Activated CD8-positive, alpha-beta memory T cell treated with anti-CD3 and anti-CD28 coated beads, Interleukin-2, amount 50 U/mL, for 48 hours (primary cell): ENCODE measurements around the gene IGF1R.

Experiments
- DNase-seq: peaks from one replicate; pipeline ENCODE4 v3.0.0-alpha.2; 2020

IGF1R gene

DNA sequence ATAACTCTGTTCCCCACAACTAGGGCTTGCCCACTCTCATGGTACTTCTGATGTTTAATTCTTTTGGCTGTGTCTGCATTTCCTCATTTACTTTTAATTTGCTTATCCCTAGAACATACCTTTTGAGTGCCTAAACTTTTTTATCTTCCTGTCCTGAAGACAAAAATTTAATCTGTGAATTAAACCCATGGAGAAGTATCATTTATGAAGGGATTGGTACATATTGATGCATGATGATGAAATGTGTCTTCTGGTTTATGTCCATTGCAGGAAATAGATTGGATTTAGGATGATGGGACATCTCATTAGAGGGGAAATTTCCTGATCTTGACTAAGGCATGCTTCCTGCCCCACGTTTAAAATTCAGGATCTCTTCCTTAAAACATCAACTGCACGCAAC lies 249.8 kb downstream of the IGF1R start:
- DNase-seq, result no peak

- no peak for DNase-seq
These were observed 251.1 kb downstream of the IGF1R start for GRCh38 chr15:98899272-98900021.

- no peak for DNase-seq
These were observed 252.0 kb downstream of the IGF1R start for GRCh38 chr15:98900356-98900755.

DNA sequence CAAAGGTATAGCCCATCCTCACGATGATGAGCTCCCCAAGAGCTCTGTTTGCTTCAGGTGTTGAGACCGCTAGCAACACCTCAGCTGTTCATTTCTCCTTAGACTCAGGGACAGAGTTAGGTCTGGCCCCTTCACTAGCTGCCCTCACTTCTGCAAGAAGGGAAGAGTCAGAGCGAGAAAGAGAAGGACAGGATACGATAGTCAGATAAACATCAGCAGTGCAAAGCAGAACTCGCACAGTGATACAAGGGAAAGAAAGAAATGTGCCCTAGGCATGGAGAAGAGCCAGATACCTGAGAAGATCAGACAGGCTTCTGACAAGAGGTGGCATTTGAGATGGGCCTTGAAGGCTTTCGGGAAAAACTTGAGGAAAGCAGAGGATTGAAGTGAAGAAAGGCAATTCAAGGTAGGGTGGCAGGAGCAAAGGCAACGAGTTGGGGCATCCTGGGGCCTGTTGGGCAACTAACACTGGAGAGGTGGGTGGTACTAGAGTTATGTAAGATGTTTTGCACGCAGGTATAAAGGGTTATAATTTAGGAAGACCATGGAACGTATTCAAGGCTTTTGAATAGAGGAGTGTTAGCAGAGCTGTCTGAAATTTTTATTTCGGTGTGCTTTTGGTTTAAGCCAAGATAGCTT lies 253.2 kb downstream of the IGF1R start:
- no peak for DNase-seq

DNA sequence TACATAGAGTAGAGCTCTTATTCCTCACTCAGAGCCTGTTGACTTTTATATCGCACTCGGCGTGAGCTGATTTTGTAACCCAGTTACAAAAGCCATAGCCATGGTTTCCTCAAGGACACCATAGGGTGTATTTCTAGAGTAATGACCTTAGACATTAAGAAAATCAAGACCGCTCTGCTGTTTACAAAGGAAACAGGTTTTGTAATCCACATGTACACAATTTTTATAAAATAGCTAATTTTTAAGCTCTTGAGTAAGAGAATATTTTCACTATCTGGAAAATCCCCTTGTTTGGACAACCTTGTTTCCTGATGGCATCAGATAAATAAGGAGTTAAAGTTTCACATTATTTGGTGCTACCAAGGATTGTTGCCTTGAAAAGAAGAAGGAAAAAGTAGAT lies 254.6 kb downstream of the IGF1R start:
- DNase-seq, result no peak

- DNase-seq, result no peak
These were observed 255.2 kb downstream of the IGF1R start for GRCh38 chr15:98903377-98904018.

DNA sequence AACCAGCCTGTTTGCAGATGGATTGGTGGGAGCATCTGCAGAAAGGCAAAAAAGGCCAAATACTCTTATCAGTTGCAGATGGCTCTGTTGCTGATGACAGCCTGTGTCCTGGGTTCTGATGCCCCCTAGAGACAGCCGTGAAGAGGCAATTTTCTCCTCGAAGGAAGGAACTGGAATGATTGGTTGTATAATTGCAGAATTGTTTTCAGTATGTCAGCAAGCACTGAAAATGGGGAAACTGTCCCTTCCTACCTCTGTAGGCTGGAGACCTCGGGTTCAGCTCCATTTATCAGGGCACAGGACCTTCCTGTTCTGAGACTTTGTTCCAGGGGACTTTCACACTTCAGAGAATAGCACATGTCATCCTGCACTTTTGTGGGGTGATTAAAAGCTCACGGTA lies 256.2 kb downstream of the IGF1R start:
- no peak for DNase-seq

DNA sequence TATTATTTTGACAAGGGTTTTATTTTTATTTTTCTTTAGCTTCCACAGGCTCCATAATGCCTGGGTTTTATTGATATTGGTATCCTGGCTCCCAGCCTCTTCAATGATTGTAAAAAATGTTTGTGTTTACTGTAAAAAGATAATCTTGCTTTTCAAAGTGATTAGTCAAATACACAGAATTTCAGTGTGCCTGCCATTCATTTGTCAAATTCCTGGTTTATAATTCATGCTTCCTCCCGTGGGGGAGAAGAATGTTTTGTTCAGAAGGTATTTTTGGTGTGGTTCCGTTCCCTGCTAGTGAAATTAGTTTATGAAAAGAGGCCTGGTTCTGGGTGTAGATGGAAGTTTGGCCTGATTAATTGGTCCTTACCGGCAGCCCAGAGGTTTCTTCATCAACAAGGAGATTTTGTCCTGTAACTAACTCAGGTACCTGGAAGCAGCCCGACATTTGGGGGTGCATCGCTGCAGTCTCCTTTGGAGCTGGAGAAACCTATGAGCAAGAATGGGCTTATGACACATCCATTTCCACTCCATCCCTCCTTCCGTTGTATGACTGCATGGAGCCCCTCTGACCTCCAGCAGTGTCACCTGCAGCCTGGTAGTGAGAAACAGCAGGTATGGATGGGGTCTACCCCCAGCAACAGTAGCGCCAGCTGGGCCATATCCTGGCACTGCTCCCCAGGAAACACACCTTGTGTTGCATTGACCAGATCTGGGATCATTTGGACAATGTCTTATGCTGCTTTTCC lies 257.8 kb downstream of the IGF1R start:
- DNase-seq, result no peak

GRCh38 chr15:98906712-98907083 lies 258.4 kb downstream of the IGF1R start:
- DNase-seq, result no peak

GRCh38 chr15:98907927-98908471 lies 259.7 kb downstream of the IGF1R start:
- DNase-seq, result no peak

DNA sequence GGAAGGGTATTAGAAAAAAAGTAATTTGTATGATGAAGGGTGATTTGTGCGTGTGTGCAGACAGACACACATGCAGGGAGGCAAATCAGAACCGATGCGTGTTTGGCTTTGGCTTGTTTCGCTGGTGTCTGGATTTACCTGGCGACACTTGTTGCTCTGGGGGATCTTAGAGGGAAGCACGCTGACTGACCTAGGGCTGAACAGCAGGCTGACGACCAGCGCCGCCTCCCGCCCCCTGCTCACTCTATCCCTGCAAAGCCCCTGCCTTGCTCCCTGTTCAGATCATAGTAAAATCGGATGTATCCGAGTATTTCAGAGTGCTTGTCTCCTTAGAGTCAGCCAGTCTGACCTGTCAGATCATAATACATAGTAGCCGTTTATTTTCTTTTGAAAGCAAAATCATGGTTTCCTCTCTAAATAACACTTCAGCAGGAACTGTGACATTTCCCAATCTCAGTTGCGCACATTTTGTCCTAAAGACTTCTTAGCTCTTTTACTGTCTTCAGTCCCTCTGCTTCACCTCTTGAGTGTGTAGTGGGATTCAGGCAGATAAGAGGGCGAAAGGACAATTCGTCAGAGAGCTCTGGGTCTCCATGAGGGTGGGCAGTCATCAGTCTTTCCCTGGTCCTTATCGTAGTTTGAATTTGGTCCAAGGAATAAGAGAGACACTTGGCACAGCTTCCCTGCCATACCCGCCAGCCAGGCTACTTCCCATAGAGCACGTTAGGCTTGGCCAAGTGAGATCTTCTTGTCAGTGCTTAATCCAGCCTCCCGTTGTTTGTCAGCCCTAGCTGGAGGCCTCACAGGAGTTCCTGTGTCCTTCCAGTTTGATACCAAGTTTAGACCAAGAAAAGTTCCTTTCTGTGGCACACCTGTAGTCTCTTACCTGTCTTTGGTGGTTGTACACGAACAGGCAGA lies 261.9 kb downstream of the IGF1R start:
- DNase-seq, result no peak

DNA sequence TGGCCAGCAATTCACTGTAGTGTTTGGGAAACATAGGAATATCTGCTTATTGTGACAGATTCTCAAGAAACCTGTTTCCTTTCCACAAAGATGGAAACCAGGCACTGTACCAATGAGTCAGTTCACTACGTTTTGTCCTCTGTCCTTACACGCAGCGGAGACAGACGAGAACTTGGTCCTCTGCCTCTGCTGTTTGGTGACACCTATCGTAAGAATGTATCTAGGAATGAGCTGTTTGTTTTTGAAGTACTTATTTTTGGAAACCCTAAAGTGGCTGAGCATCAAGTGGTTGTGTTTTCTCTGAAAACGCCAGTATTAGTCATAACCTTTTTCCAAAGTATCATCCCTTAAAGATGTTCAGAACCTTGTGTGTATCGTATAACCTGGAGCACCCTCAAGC lies 266.3 kb downstream of the IGF1R start:
- no peak for DNase-seq

GRCh38 chr15:98916826-98917225 lies 268.5 kb downstream of the IGF1R start:
- no peak for DNase-seq

- DNase-seq, result no peak
These were observed 269.1 kb downstream of the IGF1R start for GRCh38 chr15:98917417-98917816.

GRCh38 chr15:98920091-98920880 lies 271.9 kb downstream of the IGF1R start:
- DNase-seq, result no peak

DNA sequence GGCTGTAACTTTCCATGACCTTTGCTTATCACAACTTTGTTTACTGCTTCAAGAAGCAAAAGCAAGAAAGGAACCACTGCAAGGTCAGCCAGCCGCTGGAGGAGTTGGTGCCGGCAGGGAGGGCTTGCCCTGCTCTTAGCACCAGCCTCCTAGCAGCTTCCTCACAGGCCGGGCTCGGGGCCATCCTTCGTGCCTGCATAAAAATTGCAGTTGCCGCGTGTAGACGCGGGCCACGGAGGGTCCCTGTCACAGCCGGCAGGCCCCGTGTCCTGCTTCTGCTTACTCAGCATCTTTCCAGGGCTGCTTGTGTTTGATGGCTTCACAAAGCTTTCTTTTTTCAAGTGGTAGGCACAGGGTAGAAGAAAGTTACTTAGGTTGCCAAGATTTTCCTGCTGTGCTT lies 274.8 kb downstream of the IGF1R start:
- no peak for DNase-seq

GRCh38 chr15:98923579-98923978 lies 275.2 kb downstream of the IGF1R start:
- no peak for DNase-seq

DNA sequence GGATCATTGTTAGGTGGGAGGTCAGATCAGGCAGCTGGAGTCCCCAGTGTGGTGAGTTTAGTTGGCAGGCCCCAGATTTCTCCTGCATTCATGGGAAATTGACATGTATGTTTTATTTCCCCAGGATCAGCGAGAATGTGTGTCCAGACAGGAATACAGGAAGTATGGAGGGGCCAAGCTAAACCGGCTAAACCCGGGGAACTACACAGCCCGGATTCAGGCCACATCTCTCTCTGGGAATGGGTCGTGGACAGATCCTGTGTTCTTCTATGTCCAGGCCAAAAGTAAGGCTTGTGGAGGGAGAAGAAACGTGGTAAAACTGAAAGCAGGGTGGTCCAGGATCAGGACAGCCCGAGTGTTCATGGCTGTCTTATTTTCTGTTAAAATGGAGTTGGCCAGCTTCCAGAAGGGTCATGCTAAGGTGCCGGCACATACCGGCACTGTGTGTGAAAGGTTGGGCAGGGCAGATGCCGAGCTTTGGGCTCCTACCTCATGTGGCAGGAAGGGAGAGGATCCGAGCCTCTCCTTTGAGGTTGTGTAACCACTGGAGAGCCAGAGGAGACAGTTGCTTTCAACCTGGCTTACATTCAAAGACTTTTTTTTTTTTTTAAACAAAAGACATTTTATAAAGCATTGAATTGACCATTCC lies 276.2 kb downstream of the IGF1R start:
- DNase-seq, result no peak

DNA sequence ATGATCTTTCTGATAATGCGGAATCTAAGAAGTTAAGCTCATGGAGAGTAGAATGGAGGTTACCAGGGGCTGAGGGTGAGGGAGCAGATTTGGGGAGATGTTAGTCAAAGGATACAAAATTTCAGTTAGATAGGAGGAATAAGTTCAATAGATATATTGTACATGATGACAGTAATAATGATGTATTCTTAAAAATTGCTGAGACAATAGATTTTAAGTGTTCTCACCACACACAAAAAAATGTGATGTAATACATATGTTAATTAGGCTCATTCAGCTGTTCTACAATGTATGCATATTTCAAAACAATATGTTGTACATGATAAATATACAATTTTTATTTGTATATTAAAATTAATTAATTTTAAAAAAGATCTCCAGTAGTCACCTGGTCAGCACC lies 277.9 kb downstream of the IGF1R start:
- DNase-seq, result no peak

DNA sequence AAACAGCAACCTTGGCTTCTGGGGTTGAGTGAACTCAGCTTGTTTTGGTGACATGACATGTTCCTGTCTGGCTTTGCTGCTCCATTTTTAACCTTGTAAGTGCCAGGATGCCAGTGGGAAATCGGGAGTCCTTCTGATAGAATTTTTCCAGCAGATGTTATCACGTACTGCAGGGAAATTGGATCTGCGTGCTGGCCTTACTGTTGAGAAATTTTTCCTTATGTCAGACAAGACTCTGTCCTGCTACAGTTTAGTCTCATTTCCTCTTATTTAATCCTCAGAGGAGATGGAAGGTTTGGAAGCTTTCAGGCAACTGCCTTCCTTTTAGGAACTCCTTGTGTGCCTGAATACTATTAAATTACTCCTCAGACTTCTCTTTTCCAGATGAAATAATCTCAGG lies 278.7 kb downstream of the IGF1R start:
- DNase-seq, result no peak

- no peak for DNase-seq
These were observed 279.7 kb downstream of the IGF1R start for GRCh38 chr15:98927996-98928395.
